ENCODE measurements around the gene TGFBR1.
"Not testable (repeated sequence)": the region's sequence is repeated elsewhere in the genome, so short reads cannot be mapped to it uniquely, and the experiment has no call there.

The TGFBR1 gene

DNA sequence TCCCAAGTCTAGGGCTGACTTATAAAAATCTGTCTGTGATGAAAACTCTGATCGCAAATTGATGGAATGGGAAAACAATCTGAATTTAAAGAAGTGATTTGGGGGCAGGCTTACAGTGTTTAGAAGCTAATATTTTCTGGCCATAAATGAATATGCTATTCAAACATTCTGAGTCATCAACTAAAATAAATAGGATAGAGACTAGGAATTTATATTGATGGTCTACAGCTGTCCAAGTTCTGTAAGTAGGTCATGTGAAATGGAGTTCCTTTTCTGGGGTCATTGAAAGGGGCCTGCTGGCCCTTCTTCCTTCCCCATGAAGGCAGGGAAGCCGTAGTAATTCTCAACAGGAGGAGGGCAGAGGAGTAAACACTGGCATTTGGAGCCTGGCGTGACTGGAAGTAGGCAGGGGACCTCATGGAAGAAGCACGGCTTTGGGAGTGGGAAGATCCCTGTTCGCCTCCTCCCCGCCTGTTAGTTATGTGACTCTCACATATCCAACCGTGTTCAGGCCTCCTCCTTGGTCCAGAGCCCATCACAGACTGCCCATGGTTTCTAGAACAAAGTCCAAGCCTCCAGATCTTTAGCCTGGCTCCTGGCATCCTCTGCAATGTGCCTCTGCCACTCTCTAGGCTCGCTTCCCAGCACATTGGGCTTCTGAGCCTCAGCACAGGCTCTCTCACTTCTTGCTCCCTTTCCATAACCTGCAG, 85.1 kb downstream of the TGFBR1 start:
- DNase-seq (ENCODE audit: low spot score): no peak

- DNase-seq (ENCODE audit: low spot score): no peak
Observed at GRCh38 chr9:99190597-99191283, 85.8 kb downstream of the TGFBR1 start.

DNA sequence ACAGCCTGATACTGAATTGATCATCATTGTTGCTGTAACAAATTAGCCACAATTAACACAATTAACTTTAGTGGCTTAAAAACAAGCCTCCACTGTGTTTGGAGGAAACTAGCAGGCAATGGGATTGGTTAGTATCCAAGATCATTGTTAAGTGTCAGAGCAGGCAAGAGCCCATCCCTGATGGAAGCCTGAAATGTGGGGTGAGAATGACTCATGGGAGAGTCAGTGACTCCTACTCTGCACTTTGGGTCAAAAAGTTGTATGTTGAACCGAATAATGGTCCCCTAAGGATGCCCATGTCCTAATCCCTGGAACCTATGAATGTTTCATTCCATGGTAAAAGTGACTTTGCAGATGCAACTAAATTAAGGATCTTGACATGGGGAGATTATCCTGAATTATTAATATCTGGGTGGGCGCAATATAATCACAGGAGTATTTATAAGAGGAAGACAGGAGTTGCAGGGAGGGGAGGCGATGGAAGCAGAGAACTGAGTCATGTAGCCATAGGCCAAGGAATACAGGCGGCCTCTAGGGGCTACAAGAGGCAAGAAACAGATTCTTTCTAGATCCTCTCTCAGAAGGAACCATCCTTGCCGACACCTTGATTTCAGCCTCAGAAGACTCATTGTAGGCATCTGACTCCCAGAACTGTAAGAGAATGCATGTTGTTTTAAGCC, 88.0 kb downstream of the TGFBR1 start:
- DNase-seq (ENCODE audit: low spot score): no peak

DNA sequence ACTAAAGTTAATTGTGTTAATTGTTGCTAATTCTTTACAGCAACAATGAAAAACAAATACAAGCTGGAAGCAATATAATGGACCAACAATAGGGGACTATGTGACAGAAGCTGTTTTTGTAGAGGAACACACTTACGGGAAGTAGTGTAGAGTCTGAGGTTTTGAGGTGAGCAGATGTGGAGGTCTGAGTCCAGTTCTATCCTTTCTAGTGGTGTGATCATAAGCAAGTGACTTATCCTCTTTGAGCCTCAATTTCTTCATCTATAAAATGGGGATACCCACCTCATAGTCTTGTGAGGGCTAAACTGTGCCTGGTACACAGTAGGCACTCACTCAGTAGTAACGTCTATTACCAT, 88.5 kb downstream of the TGFBR1 start:
- DNase-seq (ENCODE audit: low spot score): no peak

- DNase-seq (ENCODE audit: low spot score): not testable (repeated sequence)
Observed at GRCh38 chr9:99196484-99196883, 91.6 kb downstream of the TGFBR1 start.

DNA sequence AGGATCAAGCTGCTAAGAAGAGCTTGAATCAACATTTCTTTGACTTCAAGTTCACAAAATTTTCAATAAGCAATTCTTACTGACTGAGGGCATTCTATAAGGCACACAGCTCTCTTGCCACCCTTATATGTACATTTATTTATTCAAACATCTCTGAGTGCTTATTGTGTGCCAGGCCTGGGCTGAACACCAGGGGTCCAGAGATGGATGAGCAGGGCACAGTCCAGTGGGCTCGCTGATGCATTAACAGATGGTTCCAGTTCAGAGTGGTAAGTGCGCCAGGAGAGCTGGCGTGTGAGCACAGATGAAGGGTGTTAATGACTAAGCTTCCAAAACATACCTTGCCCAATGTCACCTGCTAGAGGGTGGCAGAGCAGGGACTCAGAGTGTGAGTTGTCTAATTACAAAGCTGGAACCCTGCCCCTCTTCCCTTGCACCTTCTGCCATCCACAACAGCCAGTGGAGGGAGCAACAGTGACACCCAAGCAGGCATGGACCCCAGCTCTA, 92.3 kb downstream of the TGFBR1 start:
- DNase-seq (ENCODE audit: low spot score): no peak

GRCh38 chr9:99197987-99198386, 93.1 kb downstream of the TGFBR1 start:
- no peak for DNase-seq (ENCODE audit: low spot score)

- no peak for DNase-seq (ENCODE audit: low spot score)
Observed at GRCh38 chr9:99199938-99200539, 95.1 kb downstream of the TGFBR1 start.

DNA sequence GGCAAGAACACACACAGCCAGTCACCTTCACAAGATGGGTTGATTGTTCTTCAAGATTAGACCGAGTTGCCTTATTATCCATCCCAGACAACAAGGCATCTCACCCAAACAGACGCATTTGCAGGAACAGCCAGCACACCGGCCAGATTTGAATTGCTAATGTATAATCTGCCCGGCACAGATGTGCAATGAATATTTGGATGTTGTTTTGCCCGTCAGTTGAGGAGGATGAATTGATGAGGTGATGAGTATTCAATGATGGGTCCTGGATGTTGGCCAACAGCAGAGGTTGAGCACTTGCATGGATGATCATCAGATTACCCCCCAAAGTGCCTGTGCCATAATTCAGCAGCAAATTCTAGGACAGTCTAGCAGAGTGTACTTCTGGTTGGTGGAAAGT, 96.7 kb downstream of the TGFBR1 start:
- DNase-seq (ENCODE audit: low spot score): no peak
